KOPT-K1 (cell line): ENCODE measurements around the gene HOXB6.

Experiments
- H3K27ac ChIP-seq: fragments of 200-600 bp; sonication (generic); 2 replicates; pipeline ENCODE4 v1.5.1; 2016; ENCODE audit warnings: antibody characterized with exemption, mild to moderate bottlenecking, low read depth, low read length; ENCODE audit not compliant: poor library complexity, severe bottlenecking
- H3K36me3 ChIP-seq: fragments of 200-600 bp; sonication (generic); 2 replicates; pipeline ENCODE4 v1.5.1; 2017; ENCODE audit warnings: antibody characterized with exemption, mild to moderate bottlenecking, low read length, moderate library complexity; ENCODE audit not compliant: insufficient read depth
- H3K9me3 ChIP-seq: fragments of 200-600 bp; sonication (generic); 2 replicates; pipeline ENCODE4 v1.5.1; 2017; ENCODE audit warnings: antibody characterized with exemption, low read length, mild to moderate bottlenecking; ENCODE audit not compliant: insufficient read depth, poor library complexity, severe bottlenecking

The HOXB6 gene

DNA sequence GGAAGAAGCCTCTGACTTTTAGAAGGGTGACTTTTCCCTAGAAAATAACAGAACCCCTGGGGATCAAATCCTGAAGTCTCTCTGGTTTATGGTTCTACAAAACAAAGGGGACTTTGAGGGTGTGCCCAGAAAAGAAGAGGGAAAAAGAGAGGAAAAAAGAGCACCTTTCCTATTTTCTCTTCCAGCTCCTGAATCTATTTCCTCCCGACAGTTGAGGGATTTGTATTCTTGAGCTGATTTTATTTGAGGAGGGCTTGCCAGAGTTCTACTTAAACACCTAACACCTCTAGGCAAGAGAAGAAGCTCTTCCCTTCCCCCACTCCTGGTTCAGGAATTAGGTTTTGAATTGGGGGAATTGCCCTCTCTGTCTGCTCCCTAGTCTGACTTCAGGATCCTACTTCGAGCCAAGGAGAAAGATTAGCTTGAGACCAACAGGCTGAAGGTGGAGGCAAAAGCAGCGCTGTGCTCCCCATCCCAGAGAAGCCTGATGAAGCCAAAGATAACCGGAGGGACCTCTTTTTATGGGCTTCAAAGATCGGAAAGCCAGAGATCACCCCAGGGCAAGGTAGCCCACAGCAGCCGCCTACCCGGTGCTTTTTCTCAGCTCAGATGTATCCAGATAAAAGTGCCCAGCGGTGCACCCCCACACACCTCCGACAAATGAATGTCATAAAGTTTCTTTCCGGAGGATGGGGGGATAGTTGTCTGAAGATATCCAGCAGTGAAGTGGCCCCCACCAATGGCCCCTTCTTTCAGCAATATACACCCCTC, 15.5 kb downstream of the HOXB6 start:
- no peaks in the 10 kb centered on the region for H3K36me3 ChIP-seq
- H3K9me3 ChIP-seq = no peaks in the 10 kb centered on the region
- H3K27ac ChIP-seq = no peak overlapping the region

- Histone ChIP-seq H3K9me3 (no peaks in the 10 kb centered on the region), H3K36me3 (no peaks in the 10 kb centered on the region), H3K27ac (no peak overlapping the region)
These were observed 16.3 kb downstream of the HOXB6 start for GRCh38 chr17:48588528-48588927.

DNA sequence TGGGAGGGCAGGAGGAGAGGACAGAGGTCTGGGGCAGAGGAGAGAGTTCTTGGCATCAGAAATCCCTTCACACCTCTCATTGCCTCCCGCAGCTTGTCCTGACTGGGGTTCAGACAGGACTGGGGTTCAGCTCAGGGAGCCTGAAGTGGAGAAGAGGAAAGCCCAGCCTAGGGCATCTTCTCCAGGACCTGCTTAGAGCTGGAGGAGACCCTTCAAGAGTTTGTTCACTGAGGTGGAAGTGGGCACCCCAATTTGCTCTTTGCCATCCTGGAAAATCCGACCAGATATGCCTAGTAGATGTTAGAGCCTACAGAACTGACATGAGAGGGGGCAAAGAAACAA, 16.7 kb downstream of the HOXB6 start:
- Histone ChIP-seq H3K36me3 (no peaks in the 10 kb centered on the region), H3K27ac (no peak overlapping the region), H3K9me3 (no peaks in the 10 kb centered on the region)

- Histone ChIP-seq H3K27ac (no peak overlapping the region), H3K36me3 (no peaks in the 10 kb centered on the region)
These were observed 17.3 kb downstream of the HOXB6 start for GRCh38 chr17:48587276-48588073.

GRCh38 chr17:48586355-48587258, 18.2 kb downstream of the HOXB6 start:
- H3K27ac ChIP-seq = no peak overlapping the region
- no peaks in the 10 kb centered on the region for H3K9me3 ChIP-seq
- H3K36me3 ChIP-seq = no peaks in the 10 kb centered on the region

More at GRCh38 chr17:48587276-48588073, 17.3 kb downstream of the HOXB6 start:
- no peaks in the 10 kb centered on the region for H3K9me3 ChIP-seq

DNA sequence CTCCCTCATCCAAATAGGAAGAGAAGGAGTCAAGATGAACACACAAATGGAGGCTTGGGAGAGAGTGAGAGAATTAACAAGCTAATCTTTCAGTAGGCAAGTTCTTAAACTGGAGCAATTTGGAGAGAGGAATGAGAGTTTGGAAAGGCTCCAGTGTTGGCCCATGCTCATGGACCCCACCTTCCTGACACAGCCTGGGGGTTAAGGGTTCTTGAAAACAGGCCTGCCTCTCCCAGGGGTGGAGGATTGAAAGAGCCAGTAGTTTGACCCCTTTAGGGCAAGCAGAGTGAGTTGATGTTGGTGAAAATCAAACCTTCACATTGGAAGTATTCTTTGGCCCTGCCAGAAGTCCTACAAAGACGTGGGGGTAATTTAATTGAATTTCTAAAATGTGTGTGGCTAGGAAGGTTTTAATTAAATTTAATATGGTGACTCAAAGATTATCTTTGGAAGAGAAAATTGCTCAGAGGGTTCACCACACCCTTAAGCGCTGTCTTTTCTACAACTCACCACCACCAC, 20.5 kb downstream of the HOXB6 start:
- no peaks in the 10 kb centered on the region for H3K36me3 ChIP-seq
- no peak overlapping the region for H3K27ac ChIP-seq
- H3K9me3 ChIP-seq = no peaks in the 10 kb centered on the region

- no peaks in the 10 kb centered on the region for H3K9me3 ChIP-seq
- no peak overlapping the region for H3K27ac ChIP-seq
- no peaks in the 10 kb centered on the region for H3K36me3 ChIP-seq
These were observed 21.0 kb downstream of the HOXB6 start for GRCh38 chr17:48583708-48584222.

GRCh38 chr17:48582750-48583069, 22.1 kb downstream of the HOXB6 start:
- Histone ChIP-seq H3K9me3 (no peaks in the 10 kb centered on the region), H3K27ac (no peak overlapping the region), H3K36me3 (no peaks in the 10 kb centered on the region)

DNA sequence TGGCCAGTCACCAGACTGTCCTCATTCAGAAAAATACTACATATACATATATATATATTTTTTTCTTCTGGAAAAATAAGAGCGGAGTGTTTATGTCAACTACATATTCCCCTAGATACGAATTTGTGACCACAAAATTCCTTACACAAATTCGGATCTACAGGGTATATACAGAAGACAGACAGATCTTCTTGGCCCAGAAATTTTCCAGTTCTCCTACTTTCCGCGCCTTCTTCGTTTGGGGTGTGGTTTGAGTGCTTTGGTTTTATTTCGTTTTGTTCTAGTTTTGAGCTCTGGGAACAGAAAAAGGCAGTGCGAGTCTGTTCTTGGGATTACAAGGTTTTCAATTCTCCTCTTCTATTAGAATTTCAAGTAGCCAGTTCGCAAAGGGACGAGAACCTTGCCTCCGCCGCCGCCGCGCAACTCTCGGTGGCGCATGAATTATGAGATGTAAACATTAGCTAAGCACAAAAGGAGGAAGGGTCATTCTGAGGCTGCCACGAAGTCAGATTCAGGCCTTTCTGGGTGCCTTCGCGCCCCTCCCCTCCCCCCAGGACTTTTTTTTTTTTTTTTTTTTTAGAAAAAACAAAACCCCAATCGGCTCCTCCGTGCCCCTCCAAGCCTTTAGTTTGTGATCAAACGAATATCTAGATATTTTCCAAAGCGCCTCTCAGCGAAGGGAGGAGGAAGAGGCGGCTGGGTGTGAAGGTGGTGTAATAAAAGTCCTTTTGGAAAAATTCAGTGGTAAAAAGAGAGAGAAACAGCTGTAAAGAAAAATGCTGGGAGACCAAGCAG, 24.8 kb downstream of the HOXB6 start:
- Histone ChIP-seq H3K27ac (no peak overlapping the region), H3K9me3 (no peaks in the 10 kb centered on the region), H3K36me3 (peaks cover 9% of the 10 kb centered on the region)

DNA sequence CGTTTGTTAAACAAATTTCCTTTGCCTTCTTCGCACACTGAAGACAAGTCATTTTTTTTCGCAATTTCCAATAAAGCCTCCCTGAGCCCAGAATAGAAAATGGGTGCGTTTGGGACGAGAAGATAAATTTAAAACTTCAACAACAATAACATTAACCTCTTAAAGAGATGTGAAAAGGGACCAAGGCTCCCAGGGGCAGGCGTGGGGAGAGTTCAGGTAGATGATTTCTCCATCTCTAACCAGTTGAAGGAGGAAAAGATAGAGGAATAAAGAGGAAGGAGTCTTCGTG, 25.4 kb downstream of the HOXB6 start:
- H3K27ac ChIP-seq = no peak overlapping the region
- no peaks in the 10 kb centered on the region for H3K9me3 ChIP-seq
- peaks cover 11% of the 10 kb centered on the region for H3K36me3 ChIP-seq

DNA sequence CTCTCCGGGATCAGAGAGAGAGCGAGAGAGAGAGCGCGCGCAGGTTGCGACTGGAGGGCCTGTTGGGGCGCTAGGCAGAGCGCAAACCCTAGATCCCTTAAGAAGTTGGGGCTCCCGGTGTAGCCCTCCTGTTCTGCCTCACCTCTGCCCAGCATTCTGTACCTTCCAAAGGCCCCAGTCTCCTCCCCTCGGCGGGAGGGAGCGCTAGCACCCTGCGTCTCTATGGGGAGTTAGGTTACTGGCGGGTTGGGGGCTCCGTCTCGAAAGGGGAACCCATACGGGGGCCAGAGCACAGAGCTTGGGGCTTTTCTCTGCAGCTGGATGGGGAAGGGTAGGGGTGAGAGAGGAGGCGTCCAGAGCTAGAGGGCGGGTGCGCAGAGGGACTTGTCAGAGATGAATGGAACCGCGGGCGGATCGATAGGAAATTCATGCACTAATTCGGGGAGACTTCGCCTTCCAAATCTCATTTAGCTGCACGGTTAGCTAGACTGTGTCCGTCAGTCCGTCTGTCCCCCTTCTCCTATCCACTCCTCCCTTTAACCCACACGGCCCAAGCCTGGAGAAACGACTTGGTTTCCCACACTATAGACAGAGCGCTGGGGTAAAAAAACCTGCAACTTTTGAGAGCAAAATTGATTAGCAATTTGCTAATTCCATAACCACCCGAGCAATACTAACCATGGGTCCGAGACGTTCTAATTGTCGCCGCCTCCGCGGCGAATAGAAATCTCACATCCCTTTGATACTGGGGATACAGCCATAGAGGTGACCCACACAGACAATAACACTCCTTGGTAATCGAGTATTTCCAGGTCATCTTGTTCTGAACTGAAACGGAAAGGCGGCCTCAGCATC, 25.9 kb downstream of the HOXB6 start:
- Histone ChIP-seq H3K36me3 (peaks cover 11% of the 10 kb centered on the region), H3K9me3 (no peaks in the 10 kb centered on the region), H3K27ac (peak overlapping the region; percentile 81)

DNA sequence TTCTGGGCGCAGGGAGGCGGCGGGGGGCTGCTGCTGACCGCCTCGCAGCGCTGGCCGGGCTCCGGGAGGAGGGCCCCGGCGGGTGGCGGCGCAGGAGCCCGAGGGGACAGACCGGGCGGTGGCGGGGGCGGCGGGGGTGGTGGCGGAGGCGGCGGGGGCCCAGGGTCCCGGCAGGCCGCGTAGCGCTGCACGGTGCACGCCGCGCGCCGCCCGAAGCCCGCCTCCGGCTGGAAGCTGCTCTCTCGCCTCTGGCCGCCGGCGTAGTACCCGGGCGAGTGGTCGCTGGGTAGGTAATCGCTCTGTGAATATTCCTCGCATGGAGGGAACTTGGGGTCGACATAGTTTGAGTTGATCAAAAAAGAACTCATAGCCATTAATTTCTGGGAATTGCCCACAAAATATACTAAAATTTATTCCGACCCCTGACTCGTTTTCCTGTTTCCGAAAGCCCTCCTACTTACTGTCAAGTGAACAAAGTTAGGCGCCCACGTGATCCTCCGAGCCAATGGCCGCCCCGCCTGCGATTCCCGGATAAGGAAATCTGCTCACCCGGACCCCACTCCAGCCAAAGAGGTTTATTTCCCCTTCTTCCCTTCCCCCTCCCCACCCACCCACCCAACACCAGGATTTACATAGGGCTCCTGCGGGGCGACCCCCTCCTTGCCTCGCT, 26.7 kb downstream of the HOXB6 start, which contains the start of gene HOXB4:
Gene HOXB4 (minus strand): TSS at position 405 of the 670 bp plus-strand sequence. CDS start 31 bp downstream, at position 374.
- peaks cover 11% of the 10 kb centered on the region for H3K36me3 ChIP-seq
- H3K9me3 ChIP-seq = no peaks in the 10 kb centered on the region
- peak within 1 kb of the TSS; percentile 81 for H3K27ac ChIP-seq

GRCh38 chr17:48577330-48577945, 27.3 kb downstream of the HOXB6 start:
- Histone ChIP-seq H3K27ac (peak overlapping the region; percentile 81), H3K36me3 (peaks cover 11% of the 10 kb centered on the region), H3K9me3 (no peaks in the 10 kb centered on the region)
